H9 (cell line): ENCODE results near the gene OBI1. TPM values are rescaled to one million over a fixed set of nuclear protein-coding genes. Genes with fewer than 3 reads are reported as not detected.

Experiments
- DNase-seq: peaks from one replicate; pipeline ENCODE4 v3.0.0-alpha.2; 2017
- H2AFZ ChIP-seq: one replicate; pipeline ENCODE4 v1.6.1; 2013; ENCODE audit warnings: mild to moderate bottlenecking, low read length, control low read depth, moderate library complexity
- H2AK5ac ChIP-seq: 2 replicates; pipeline ENCODE4 v1.6.1; 2013; ENCODE audit warnings: low read length, control low read depth, mixed read lengths; ENCODE audit not compliant: insufficient read length
- H2BK120ac ChIP-seq: one replicate; pipeline ENCODE4 v1.6.1; 2013; ENCODE audit warnings: low read depth, mild to moderate bottlenecking, low read length, control low read depth, inconsistent platforms; ENCODE audit not compliant: poor library complexity, severe bottlenecking
- H2BK12ac ChIP-seq: 2 replicates; pipeline ENCODE4 v1.6.1; 2013; ENCODE audit warnings: low read length, control low read depth, mixed read lengths, low read depth; ENCODE audit not compliant: insufficient read length
- H2BK15ac ChIP-seq: 2 replicates; pipeline ENCODE4 v1.6.1; 2013; ENCODE audit warnings: low read depth, low read length, control low read depth
- H2BK20ac ChIP-seq: one replicate; pipeline ENCODE4 v1.6.1; 2013; ENCODE audit warnings: low read depth, mild to moderate bottlenecking, low read length, control low read depth, inconsistent platforms; ENCODE audit not compliant: poor library complexity, severe bottlenecking
- H2BK5ac ChIP-seq: 2 replicates; pipeline ENCODE4 v1.6.1; 2013; ENCODE audit warnings: low read length, control low read depth, mixed read lengths; ENCODE audit not compliant: insufficient read length
- H3K14ac ChIP-seq: 2 replicates; pipeline ENCODE4 v1.6.1; 2013; ENCODE audit warnings: low read length, control low read depth; ENCODE audit not compliant: insufficient read depth
- H3K18ac ChIP-seq: 2 replicates; pipeline ENCODE4 v1.6.1; 2013; ENCODE audit warnings: low read depth, mild to moderate bottlenecking, mixed read lengths, low read length, control low read depth; ENCODE audit not compliant: insufficient read length
- H3K23ac ChIP-seq: 2 replicates; pipeline ENCODE4 v1.6.1; 2013; ENCODE audit warnings: low read length, control low read depth, mixed read lengths, low read depth; ENCODE audit not compliant: insufficient read length
- H3K23me2 ChIP-seq: 2 replicates; pipeline ENCODE4 v1.6.1; 2013; ENCODE audit warnings: low read depth, mild to moderate bottlenecking, mixed read lengths, low read length, control low read depth; ENCODE audit not compliant: insufficient read length, poor library complexity, severe bottlenecking
- H3K27ac ChIP-seq: 2 replicates; pipeline ENCODE4 v1.5.1; 2013; ENCODE audit warnings: low read length, control low read depth, mixed read lengths, low read depth; ENCODE audit not compliant: insufficient read length
- H3K27me3 ChIP-seq: 2 replicates; pipeline ENCODE4 v1.6.1; 2013; ENCODE audit warnings: low read length, control low read depth, inconsistent platforms; ENCODE audit not compliant: insufficient read depth
- H3K4ac ChIP-seq: 2 replicates; pipeline ENCODE4 v1.6.1; 2013; ENCODE audit warnings: low read depth, mild to moderate bottlenecking, control low read depth, inconsistent platforms, low read length, moderate library complexity
- H3K4me1 ChIP-seq: 2 replicates; pipeline ENCODE4 v1.6.1; 2013; ENCODE audit warnings: low read length, control low read depth, inconsistent platforms; ENCODE audit not compliant: insufficient read depth
- H3K4me2 ChIP-seq: 2 replicates; pipeline ENCODE4 v1.6.1; 2013; ENCODE audit warnings: low read length, control low read depth, mixed read lengths; ENCODE audit not compliant: insufficient read length, insufficient read depth
- H3K56ac ChIP-seq: 2 replicates; pipeline ENCODE4 v1.6.1; 2013; ENCODE audit warnings: low read depth, mild to moderate bottlenecking, mixed read lengths, low read length, control low read depth; ENCODE audit not compliant: insufficient read length
- H3K79me1 ChIP-seq: 2 replicates; pipeline ENCODE4 v1.6.1; 2013; ENCODE audit warnings: low read depth, mild to moderate bottlenecking, moderate library complexity, low read length, control low read depth, inconsistent platforms; ENCODE audit not compliant: insufficient read depth, poor library complexity, severe bottlenecking
- H3K79me2 ChIP-seq: 2 replicates; pipeline ENCODE4 v1.6.1; 2013; ENCODE audit warnings: low read length, control low read depth, inconsistent platforms; ENCODE audit not compliant: insufficient read depth
- H3K9ac ChIP-seq: 2 replicates; pipeline ENCODE4 v1.6.1; 2013; ENCODE audit warnings: low read length, control low read depth, mixed read lengths; ENCODE audit not compliant: insufficient read length; ENCODE audit errors: extremely low read depth
- H3K9me3 ChIP-seq: one replicate; pipeline ENCODE4 v1.6.1; 2013; ENCODE audit warnings: low read depth, low read length, inconsistent platforms; ENCODE audit not compliant: control insufficient read depth
- H3T11ph ChIP-seq: one replicate; pipeline ENCODE4 v1.6.1; 2013; ENCODE audit warnings: mild to moderate bottlenecking, low read length, control low read depth, inconsistent platforms
- H4K20me1 ChIP-seq: one replicate; pipeline ENCODE4 v1.6.1; 2013; ENCODE audit not compliant: control insufficient read depth, insufficient read length, insufficient read depth
- H4K5ac ChIP-seq: 2 replicates; pipeline ENCODE4 v1.6.1; 2013; ENCODE audit warnings: low read depth, mild to moderate bottlenecking, mixed read lengths, low read length, control low read depth; ENCODE audit not compliant: insufficient read length
- H4K8ac ChIP-seq: replicated peaks from 2 replicates; pipeline ENCODE4 v1.6.1; 2013; ENCODE audit warnings: low read length, control low read depth, mixed read lengths, low read depth; ENCODE audit not compliant: insufficient read length
- H4K91ac ChIP-seq: 2 replicates; pipeline ENCODE4 v1.6.1; 2013; ENCODE audit warnings: low read depth, mild to moderate bottlenecking, moderate library complexity, mixed read lengths, low read length, control low read depth; ENCODE audit not compliant: insufficient read length
- H3K27ac Mint-ChIP-seq, 3 experiments: 2 replicates in 2 of 3; 3 replicates in 1 of 3; pipeline ENCODE4 v1.8.0; 2020 to 2021; ENCODE audit warnings: mixed read lengths in 3 of 3, mild to moderate bottlenecking in 1 of 3, moderate library complexity in 1 of 3
- H3K27me3 Mint-ChIP-seq: 2 replicates; pipeline ENCODE4 v1.8.0; 2021; ENCODE audit warnings: low read depth, mild to moderate bottlenecking, moderate library complexity, mixed read lengths
- H3K36me3 Mint-ChIP-seq, 3 experiments: 2 replicates in 2 of 3; 3 replicates in 1 of 3; pipeline ENCODE4 v1.8.0; 2020 to 2021; ENCODE audit warnings: low read depth in 3 of 3, mixed read lengths in 3 of 3; ENCODE audit not compliant: insufficient read depth in 1 of 3
- H3K4me1 Mint-ChIP-seq, 2 experiments: 2 replicates each; pipeline ENCODE4 v1.8.0; 2020; ENCODE audit warnings: mixed read lengths in 2 of 2
- H3K4me3 Mint-ChIP-seq, 2 experiments: 2 replicates in 1 of 2; 3 replicates in 1 of 2; pipeline ENCODE4 v1.8.0; 2020 to 2021; ENCODE audit warnings: mild to moderate bottlenecking in 2 of 2, mixed read lengths in 2 of 2, moderate library complexity in 1 of 2
- H3K9me3 Mint-ChIP-seq, 2 experiments: 2 replicates in 1 of 2; 3 replicates in 1 of 2; pipeline ENCODE4 v1.8.0; 2020; ENCODE audit warnings: mild to moderate bottlenecking in 2 of 2, mixed read lengths in 2 of 2, moderate library complexity in 1 of 2
- WGBS: extraction: QIAGEN DNeasy Blood & Tissue Kit; methylation state at CpG from one replicate; pipeline ENCODE4 v1.1.7; 2013; ENCODE audit warnings: missing lambda C conversion rate, low lambda C conversion rate, mixed read lengths; ENCODE audit not compliant: insufficient read length; ENCODE audit errors: extremely low coverage; 5-methylcytosine and 5-hydroxymethylcytosine counted together
- total RNA-seq: library from RNA; stranded (reverse); gene quantifications from 2 replicates; pipeline ENCODE4 v1.2.1, GENCODE V29; 2021
- TF ChIP-seq, protein P1 (sequence below): fragments of 200-600 bp; sonication (generic); conservative IDR thresholded peaks from 3 replicates; pipeline ENCODE4 v1.8.0; 2021; ENCODE audit warnings: antibody characterized with exemption, mild to moderate bottlenecking

OBI1 gene
- total RNA-seq, 1 experiment from 2014 or later: 24.4 TPM

DNA sequence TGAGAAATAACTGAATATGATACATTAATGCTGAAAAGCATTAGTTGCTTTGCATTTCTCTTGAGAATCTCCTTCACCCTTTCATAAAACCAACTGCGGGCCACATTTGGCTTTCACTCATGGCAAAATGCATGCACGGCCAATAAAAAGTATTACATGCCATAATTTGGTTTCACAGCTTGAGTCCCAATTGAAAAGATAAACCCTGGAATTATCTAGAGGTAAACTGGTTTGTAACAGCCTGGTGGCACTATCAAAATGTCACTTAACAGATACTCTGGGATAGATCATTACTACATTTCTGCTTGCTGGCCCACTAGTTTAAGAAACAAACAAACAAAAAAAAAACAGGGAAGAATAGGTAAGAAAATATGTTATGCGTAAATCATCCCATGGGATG, 3.9 kb downstream of the OBI1 start:
- no peak overlapping the region for H4K5ac ChIP-seq
- H3K4ac ChIP-seq: no peak overlapping the region
- H2BK15ac ChIP-seq: no peak overlapping the region
- TF ChIP-seq, protein P1, sequence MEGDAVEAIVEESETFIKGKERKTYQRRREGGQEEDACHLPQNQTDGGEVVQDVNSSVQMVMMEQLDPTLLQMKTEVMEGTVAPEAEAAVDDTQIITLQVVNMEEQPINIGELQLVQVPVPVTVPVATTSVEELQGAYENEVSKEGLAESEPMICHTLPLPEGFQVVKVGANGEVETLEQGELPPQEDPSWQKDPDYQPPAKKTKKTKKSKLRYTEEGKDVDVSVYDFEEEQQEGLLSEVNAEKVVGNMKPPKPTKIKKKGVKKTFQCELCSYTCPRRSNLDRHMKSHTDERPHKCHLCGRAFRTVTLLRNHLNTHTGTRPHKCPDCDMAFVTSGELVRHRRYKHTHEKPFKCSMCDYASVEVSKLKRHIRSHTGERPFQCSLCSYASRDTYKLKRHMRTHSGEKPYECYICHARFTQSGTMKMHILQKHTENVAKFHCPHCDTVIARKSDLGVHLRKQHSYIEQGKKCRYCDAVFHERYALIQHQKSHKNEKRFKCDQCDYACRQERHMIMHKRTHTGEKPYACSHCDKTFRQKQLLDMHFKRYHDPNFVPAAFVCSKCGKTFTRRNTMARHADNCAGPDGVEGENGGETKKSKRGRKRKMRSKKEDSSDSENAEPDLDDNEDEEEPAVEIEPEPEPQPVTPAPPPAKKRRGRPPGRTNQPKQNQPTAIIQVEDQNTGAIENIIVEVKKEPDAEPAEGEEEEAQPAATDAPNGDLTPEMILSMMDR: no peak
- H2BK12ac ChIP-seq: no peak overlapping the region
- H3K27ac Mint-ChIP-seq: no peak overlapping the region
- peaks cover 4% of the 10 kb centered on the region; the same call in 1 of the 2 replicates for H3K27me3 ChIP-seq
- peaks cover 33% of the 10 kb centered on the region for H3K27me3 Mint-ChIP-seq
- H3K27ac ChIP-seq: no peak overlapping the region
- H3K36me3 Mint-ChIP-seq: peaks cover 0 to 15% (median 12%) of the 10 kb centered on the region in 3 experiments; a peak in 4 of 7 replicates
- peaks cover 4% of the 10 kb centered on the region for H4K20me1 ChIP-seq
- no peak overlapping the region for H2AK5ac ChIP-seq
- H3K23ac ChIP-seq: no peak overlapping the region
- no peak overlapping the region for H3K14ac ChIP-seq
- H4K91ac ChIP-seq: no peak overlapping the region
- no peak overlapping the region for H3K9ac ChIP-seq
- H4K8ac ChIP-seq: no peak overlapping the region
- H3T11ph ChIP-seq: no peak overlapping the region
- H3K4me3 Mint-ChIP-seq: no peak overlapping the region
- H3K56ac ChIP-seq: no peak overlapping the region
- WGBS: no CpG with 5 or more reads among the region's 3 CpGs
- no peaks in the 10 kb centered on the region for H3K9me3 ChIP-seq
- H3K9me3 Mint-ChIP-seq: no peaks in the 10 kb centered on the region
- peaks cover 43 to 44% of the 10 kb centered on the region in 2 experiments for H3K4me1 Mint-ChIP-seq
- no peak overlapping the region for H2BK20ac ChIP-seq
- no peak for DNase-seq
- no peak overlapping the region for H2BK120ac ChIP-seq
- H2AFZ ChIP-seq: no peak overlapping the region
- H3K4me2 ChIP-seq: no peak overlapping the region
- no peak overlapping the region for H2BK5ac ChIP-seq
- peaks cover 4% of the 10 kb centered on the region for H3K23me2 ChIP-seq
- peaks cover 15% of the 10 kb centered on the region for H3K79me1 ChIP-seq
- peaks cover 21% of the 10 kb centered on the region; the same call in 1 of the 2 replicates for H3K79me2 ChIP-seq
- H3K18ac ChIP-seq: no peak overlapping the region
- peaks cover 6% of the 10 kb centered on the region for H3K4me1 ChIP-seq
